Panc1 (cell line): ENCODE data around the gene NGEF. TPM values are rescaled to one million over a fixed set of nuclear protein-coding genes. Genes with fewer than 3 reads are reported as not detected.

Source experiments
- ATAC-seq: fragments of 200-7000 bp; cut with Tn5 transposase; 2 replicates; pipeline ENCODE4 v1.9.1; 2020; ENCODE audit warnings: mild to moderate bottlenecking, moderate library complexity
- BruUV-seq: library from RNA; stranded (reverse); fragments of 400-500 nt; replicated peaks from 2 replicates; lab custom pipeline; 2021; lab: Mats Ljungman, UMichigan
- CTCF ChIA-PET: fragments of 300-600 bp; sonication (Branson Sonifier 250); formaldehyde crosslinking; loops from one replicate; lab custom pipeline; 2022; ENCODE audit warnings: antibody characterized with exemption; lab: Charles Lee
- POLR2A ChIA-PET: fragments of 300-600 bp; sonication (Branson Sonifier 250); formaldehyde crosslinking; loops from one replicate; lab custom pipeline; 2022; ENCODE audit warnings: antibody characterized with exemption; lab: Charles Lee
- DNase-seq: peaks from one replicate; pipeline ENCODE4 v3.0.0-alpha.2; 2010; ENCODE audit warnings: low read depth, low spot score
- H3K27ac ChIP-seq: 2 replicates; pipeline ENCODE4 v1.5.1; 2011; ENCODE audit warnings: mild to moderate bottlenecking, low read length, inconsistent platforms
- H3K27me3 ChIP-seq: fragments of 200-500 bp; sonication (Bioruptor generic); 2 replicates; pipeline ENCODE4 v1.6.0; 2014; ENCODE audit warnings: low read length, inconsistent platforms; ENCODE audit not compliant: control insufficient read depth, insufficient read depth
- H3K36me3 ChIP-seq: fragments of 200-500 bp; sonication (Bioruptor generic); 2 replicates; pipeline ENCODE4 v1.5.1; 2014; ENCODE audit warnings: inconsistent platforms, mild to moderate bottlenecking, low read length, moderate library complexity; ENCODE audit not compliant: control insufficient read depth, insufficient read depth
- H3K4me1 ChIP-seq: 2 replicates; pipeline ENCODE4 v1.5.1; 2011; ENCODE audit warnings: inconsistent platforms, mild to moderate bottlenecking, low read length, moderate library complexity; ENCODE audit not compliant: control insufficient read depth, insufficient read depth
- H3K4me3 ChIP-seq, 2 experiments: 2 replicates each; pipeline ENCODE4 v1.5.1; 2011 to 2012; ENCODE audit warnings: low read depth in 2 of 2, low read length in 2 of 2, mild to moderate bottlenecking in 2 of 2, inconsistent platforms in 1 of 2, moderate library complexity in 1 of 2
- H3K9me3 ChIP-seq: fragments of 200-500 bp; sonication (Bioruptor generic); 2 replicates; pipeline ENCODE4 v1.5.1; 2014; ENCODE audit warnings: low read depth, mild to moderate bottlenecking, inconsistent platforms, low read length, moderate library complexity; ENCODE audit not compliant: control insufficient read depth, insufficient read depth
- POLR2AphosphoS5 ChIP-seq: IDR thresholded peaks from 2 replicates; pipeline ENCODE4 v1.6.1; 2012; ENCODE audit warnings: mild to moderate bottlenecking, low read depth, low read length, moderate library complexity
- REST ChIP-seq, 2 experiments: IDR thresholded peaks; 2 replicates each; pipeline ENCODE4 v1.6.1; 2011 to 2012; ENCODE audit warnings: low read depth in 2 of 2, control low read depth in 1 of 2, low read length in 1 of 2, mild to moderate bottlenecking in 1 of 2, moderate library complexity in 1 of 2; ENCODE audit not compliant: insufficient read depth in 1 of 2
- SIN3A ChIP-seq: IDR thresholded peaks from 2 replicates; pipeline ENCODE4 v1.6.1; 2012; ENCODE audit warnings: low read depth, mild to moderate bottlenecking, low read length, moderate library complexity, borderline replicate concordance; ENCODE audit not compliant: insufficient read depth
- TCF7L2 ChIP-seq: IDR thresholded peaks from 2 replicates; pipeline ENCODE4 v1.6.1; 2011; ENCODE audit warnings: mild to moderate bottlenecking, low read depth, low read length, inconsistent platforms
- in situ Hi-C: cut with HindIII; loops from 2 replicates; pipeline ENCODE4 v1.10.0; 2016; ENCODE audit warnings: low sequenced_read_pairs, low pct_unique_long_range_greater_than_20kb
- intact Hi-C: fragments of 100-400 bp; cut with micrococcal nuclease; formaldehyde crosslinking; loops from one replicate; pipeline ENCODE4 v1.10.0; 2022; ENCODE audit not compliant: unreplicated experiment
- total RNA-seq: library from RNA; stranded (reverse); gene quantifications from one replicate; pipeline ENCODE4 v1.2.1, GENCODE V29; 2021; ENCODE audit not compliant: unreplicated experiment
- TF ChIP-seq, protein P1 (sequence below): fragments of 450-650 bp; IDR thresholded peaks from 2 replicates; pipeline ENCODE4 v1.5.1; 2017; ENCODE audit warnings: mild to moderate bottlenecking

The NGEF gene
- total RNA-seq, 1 experiment from 2014 or later: 17.8 TPM

DNA sequence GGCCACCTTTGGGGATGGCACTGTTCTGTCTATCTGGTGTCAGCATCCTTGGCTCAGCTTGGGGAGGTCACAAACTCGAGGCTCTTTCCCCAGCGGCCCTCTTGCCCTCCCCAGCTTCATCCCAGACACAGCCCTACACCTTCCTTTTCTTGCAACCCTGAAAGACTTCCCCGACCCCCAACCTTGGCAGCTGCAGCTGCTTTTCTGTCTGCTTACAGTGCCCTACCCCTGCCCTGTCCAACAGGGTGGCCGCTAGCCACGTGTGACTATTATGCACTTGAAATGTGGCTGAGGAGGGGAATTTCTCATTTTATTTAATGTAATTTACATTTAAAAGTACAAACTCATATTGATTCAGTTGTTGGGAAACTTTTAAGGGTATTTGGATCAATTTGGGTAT lies 41.3 kb downstream of the NGEF start:
- in situ Hi-C loops: no loop called here
- no peak for ATAC-seq

GRCh38 chr2:232970051-232970450 lies 43.0 kb downstream of the NGEF start:
- Histone ChIP-seq H3K36me3 (no peaks in the 10 kb centered on the region), H3K9me3 (no peaks in the 10 kb centered on the region), H3K27me3 (no peaks in the 10 kb centered on the region), H3K4me3 (no peak overlapping the region), H3K4me1 (peaks cover 3% of the 10 kb centered on the region), H3K27ac (no peak overlapping the region)
- BruUV-seq: no TSS peak
- in situ Hi-C loops (no loop called here), intact Hi-C loops (no loop called here)
- ATAC-seq: no peak
- TF ChIP-seq, protein P1, sequence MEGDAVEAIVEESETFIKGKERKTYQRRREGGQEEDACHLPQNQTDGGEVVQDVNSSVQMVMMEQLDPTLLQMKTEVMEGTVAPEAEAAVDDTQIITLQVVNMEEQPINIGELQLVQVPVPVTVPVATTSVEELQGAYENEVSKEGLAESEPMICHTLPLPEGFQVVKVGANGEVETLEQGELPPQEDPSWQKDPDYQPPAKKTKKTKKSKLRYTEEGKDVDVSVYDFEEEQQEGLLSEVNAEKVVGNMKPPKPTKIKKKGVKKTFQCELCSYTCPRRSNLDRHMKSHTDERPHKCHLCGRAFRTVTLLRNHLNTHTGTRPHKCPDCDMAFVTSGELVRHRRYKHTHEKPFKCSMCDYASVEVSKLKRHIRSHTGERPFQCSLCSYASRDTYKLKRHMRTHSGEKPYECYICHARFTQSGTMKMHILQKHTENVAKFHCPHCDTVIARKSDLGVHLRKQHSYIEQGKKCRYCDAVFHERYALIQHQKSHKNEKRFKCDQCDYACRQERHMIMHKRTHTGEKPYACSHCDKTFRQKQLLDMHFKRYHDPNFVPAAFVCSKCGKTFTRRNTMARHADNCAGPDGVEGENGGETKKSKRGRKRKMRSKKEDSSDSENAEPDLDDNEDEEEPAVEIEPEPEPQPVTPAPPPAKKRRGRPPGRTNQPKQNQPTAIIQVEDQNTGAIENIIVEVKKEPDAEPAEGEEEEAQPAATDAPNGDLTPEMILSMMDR: no peak
- TF ChIP-seq POLR2AphosphoS5 (no peak), SIN3A (no peak), TCF7L2 (no peak)
- ChIA-PET POLR2A (interaction anchor here (0.6 to 0.7 kb wide), 2 partner anchors 162 to 181 kb away, joined by 3 to 5 read pairs; no protein-coding TSS in a partner anchor), CTCF (no interaction called here)
- DNase-seq: no peak

More for the DNA sequence above, 41.3 kb downstream of the NGEF start:
- no TSS peak for BruUV-seq
- H3K27ac ChIP-seq: no peak overlapping the region
- no peak for DNase-seq
- no peaks in the 10 kb centered on the region for H3K36me3 ChIP-seq
- POLR2A ChIA-PET: no interaction called here
- intact Hi-C loops: no loop called here
- TF ChIP-seq, protein P1: no peak
- TF ChIP-seq SIN3A (no peak), POLR2AphosphoS5 (no peak), TCF7L2 (no peak), REST (IDR thresholded peaks at IDR 0.05; ENCODE audit: insufficient read depth in 1 of 2, low read depth in 2 of 2, low read length in 1 of 2) (no peak)
- CTCF ChIA-PET: interaction anchor here (0.5 kb wide), 1 partner anchor 15 kb away, joined by 7 read pairs; no protein-coding TSS in a partner anchor
- H3K4me1 ChIP-seq: peaks cover 3% of the 10 kb centered on the region
- no peak overlapping the region for H3K4me3 ChIP-seq
- H3K27me3 ChIP-seq: no peaks in the 10 kb centered on the region
- H3K9me3 ChIP-seq: no peaks in the 10 kb centered on the region
